IMR-90 (cell line): Measurements from ENCODE around the gene UBE3C. TPM values are rescaled to one million over a fixed set of nuclear protein-coding genes. Genes with fewer than 3 reads are reported as not detected.

Experiments
- ATAC-seq: fragments of 200-7000 bp; cut with Tn5 transposase; 2 replicates; pipeline ENCODE4 v1.9.1; 2020; ENCODE audit warnings: low read depth, mild to moderate bottlenecking, moderate library complexity
- BruUV-seq: library from RNA; stranded (reverse); fragments of 400-500 nt; replicated peaks from 2 replicates; lab custom pipeline; 2021; lab: Mats Ljungman, UMichigan
- CTCF ChIA-PET: fragments of 300-600 bp; formaldehyde crosslinking; extraction: SDS; loops from one replicate; lab custom pipeline; 2021; ENCODE audit warnings: antibody characterized with exemption; lab: Yijun Ruan, JAX
- POLR2A ChIA-PET: fragments of 300-600 bp; sonication (Branson Sonifier 250); formaldehyde crosslinking; loops from one replicate; lab custom pipeline; 2022; ENCODE audit warnings: antibody characterized with exemption; ENCODE audit not compliant: unreplicated experiment; lab: Charles Lee
- DNase-seq: peaks from one replicate; pipeline ENCODE4 v3.0.0; 2013
- H2AFZ ChIP-seq: replicated peaks from 2 replicates; pipeline ENCODE3; 2013; ENCODE audit warnings: low read length, mild to moderate bottlenecking; ENCODE audit not compliant: poor library complexity
- H2AK5ac ChIP-seq: 2 replicates; pipeline ENCODE4 v1.6.1; 2013; ENCODE audit warnings: low read depth, low read length, inconsistent platforms
- H2AK9ac ChIP-seq: replicated peaks from 2 replicates; pipeline ENCODE3; 2013; ENCODE audit warnings: mild to moderate bottlenecking, low read depth, low read length, moderate library complexity; ENCODE audit not compliant: poor library complexity
- H2BK120ac ChIP-seq: 2 replicates; pipeline ENCODE4 v1.6.1; 2013; ENCODE audit warnings: low read depth, low read length, inconsistent platforms
- H2BK15ac ChIP-seq: 3 replicates; pipeline ENCODE4 v1.6.1; 2013; ENCODE audit warnings: low read depth, low read length, inconsistent platforms
- H2BK20ac ChIP-seq: 2 replicates; pipeline ENCODE4 v1.6.1; 2013; ENCODE audit warnings: low read depth, mild to moderate bottlenecking, inconsistent platforms, low read length, moderate library complexity
- H2BK5ac ChIP-seq: 2 replicates; pipeline ENCODE4 v1.6.1; 2013; ENCODE audit warnings: mild to moderate bottlenecking, low read depth, low read length, inconsistent platforms; ENCODE audit not compliant: poor library complexity, severe bottlenecking
- H3K14ac ChIP-seq: replicated peaks from 2 replicates; pipeline ENCODE4 v1.6.1; 2013; ENCODE audit warnings: low read depth, low read length, inconsistent platforms
- H3K18ac ChIP-seq: 2 replicates; pipeline ENCODE4 v1.6.1; 2013; ENCODE audit warnings: low read depth, low read length, control low read depth
- H3K23ac ChIP-seq: 2 replicates; pipeline ENCODE4 v1.6.1; 2013; ENCODE audit warnings: low read depth, low read length, inconsistent platforms
- H3K27ac ChIP-seq: 2 replicates; pipeline ENCODE4 v1.5.1; 2013; ENCODE audit warnings: mild to moderate bottlenecking, control low read depth, low read length; ENCODE audit not compliant: insufficient read depth
- H3K27me3 ChIP-seq: 2 replicates; pipeline ENCODE4 v1.6.1; 2013; ENCODE audit warnings: low read length; ENCODE audit not compliant: control insufficient read depth, insufficient read depth
- H3K36me3 ChIP-seq: 2 replicates; pipeline ENCODE4 v1.6.1; 2013; ENCODE audit warnings: low read length, mixed read lengths; ENCODE audit not compliant: control insufficient read depth, insufficient read depth
- H3K4ac ChIP-seq: 2 replicates; pipeline ENCODE4 v1.6.1; 2013; ENCODE audit warnings: low read depth, low read length, inconsistent platforms
- H3K4me1 ChIP-seq: 2 replicates; pipeline ENCODE4 v1.6.1; 2013; ENCODE audit warnings: low read length, mixed read lengths; ENCODE audit not compliant: control insufficient read depth, insufficient read depth
- H3K4me2 ChIP-seq: 2 replicates; pipeline ENCODE4 v1.6.1; 2013; ENCODE audit warnings: low read depth, mild to moderate bottlenecking, control low read depth, low read length, moderate library complexity
- H3K4me3 ChIP-seq: 2 replicates; pipeline ENCODE4 v1.5.1; 2013; ENCODE audit warnings: low read depth, mild to moderate bottlenecking, control low read depth, low read length, moderate library complexity; ENCODE audit not compliant: insufficient read depth
- H3K56ac ChIP-seq: 2 replicates; pipeline ENCODE4 v1.6.1; 2013; ENCODE audit warnings: low read length, inconsistent platforms; ENCODE audit not compliant: insufficient read depth; ENCODE audit errors: extremely low read depth
- H3K79me1 ChIP-seq, 2 experiments: 2 replicates each; pipeline ENCODE4 v1.6.1; 2013; ENCODE audit warnings: low read length in 2 of 2, inconsistent platforms in 1 of 2, low read depth in 1 of 2
- H3K9ac ChIP-seq: 2 replicates; pipeline ENCODE4 v1.6.1; 2013; ENCODE audit warnings: low read depth, low read length, control low read depth
- H3K9me1 ChIP-seq: 2 replicates; pipeline ENCODE4 v1.6.1; 2013; ENCODE audit warnings: low read length, inconsistent platforms; ENCODE audit not compliant: insufficient read depth
- H3K9me3 ChIP-seq: 2 replicates; pipeline ENCODE4 v1.6.1; 2013; ENCODE audit warnings: low read length; ENCODE audit not compliant: control insufficient read depth, insufficient read depth
- H4K20me1 ChIP-seq: 2 replicates; pipeline ENCODE4 v1.6.1; 2013; ENCODE audit warnings: low read length, inconsistent platforms; ENCODE audit not compliant: insufficient read depth
- H4K5ac ChIP-seq: 2 replicates; pipeline ENCODE4 v1.6.1; 2013; ENCODE audit warnings: mild to moderate bottlenecking, low read depth, low read length, control low read depth
- H4K8ac ChIP-seq, 2 experiments: 2 replicates each; pipeline ENCODE4 v1.6.1; 2013; ENCODE audit warnings: low read depth in 2 of 2, low read length in 2 of 2, control low read depth in 1 of 2, inconsistent platforms in 1 of 2
- H4K91ac ChIP-seq: 2 replicates; pipeline ENCODE4 v1.6.1; 2013; ENCODE audit warnings: low read depth, low read length, inconsistent platforms; ENCODE audit not compliant: insufficient read depth
- BHLHE40 ChIP-seq: fragments of 150-350 bp; IDR thresholded peaks from 2 replicates; pipeline ENCODE4 v1.6.1; 2016; ENCODE audit warnings: mild to moderate bottlenecking, low read depth, low read length
- CEBPB ChIP-seq: IDR thresholded peaks from 2 replicates; pipeline ENCODE4 v1.6.1; 2012; ENCODE audit warnings: low read depth, low read length, improper control_type of control experiment
- CHD1 ChIP-seq: IDR thresholded peaks from 2 replicates; pipeline ENCODE4 v1.6.1; 2012; ENCODE audit warnings: low read depth, low read length, improper control_type of control experiment
- CTCF ChIP-seq: conservative IDR thresholded peaks from 2 replicates; pipeline ENCODE4 v1.5.1; 2012; ENCODE audit warnings: mild to moderate bottlenecking, low read depth, low read length, improper control_type of control experiment
- ELK1 ChIP-seq: fragments of 150-350 bp; IDR thresholded peaks from 2 replicates; pipeline ENCODE4 v1.6.1; 2016; ENCODE audit warnings: low read depth, mild to moderate bottlenecking, low read length, moderate library complexity, borderline replicate concordance
- FOS ChIP-seq: fragments of 150-350 bp; IDR thresholded peaks from 2 replicates; pipeline ENCODE4 v1.6.1; 2016; ENCODE audit warnings: low read depth, low read length
- MAFK ChIP-seq: IDR thresholded peaks from 2 replicates; pipeline ENCODE4 v1.6.1; 2012; ENCODE audit warnings: low read depth, low read length, improper control_type of control experiment
- MAZ ChIP-seq: IDR thresholded peaks from 2 replicates; pipeline ENCODE4 v1.6.1; 2012; ENCODE audit warnings: low read depth, mild to moderate bottlenecking, low read length, improper control_type of control experiment, moderate library complexity, borderline replicate concordance
- MXI1 ChIP-seq: IDR thresholded peaks from 2 replicates; pipeline ENCODE4 v1.6.1; 2012; ENCODE audit warnings: low read depth, mild to moderate bottlenecking, low read length, moderate library complexity, borderline replicate concordance
- NFE2L2 ChIP-seq: fragments of 150-350 bp; IDR thresholded peaks from 2 replicates; pipeline ENCODE4 v1.6.1; 2016; ENCODE audit warnings: low read depth, mild to moderate bottlenecking, low read length
- POLR2A ChIP-seq: IDR thresholded peaks from 2 replicates; pipeline ENCODE4 v1.6.1; 2012; ENCODE audit warnings: mild to moderate bottlenecking, low read depth, low read length
- RAD21 ChIP-seq: IDR thresholded peaks from 2 replicates; pipeline ENCODE4 v1.6.1; 2012; ENCODE audit warnings: low read length, improper control_type of control experiment
- RCOR1 ChIP-seq: IDR thresholded peaks from 2 replicates; pipeline ENCODE4 v1.6.1; 2012; ENCODE audit warnings: mild to moderate bottlenecking, low read length, improper control_type of control experiment; ENCODE audit not compliant: insufficient replicate concordance
- RFX5 ChIP-seq: IDR thresholded peaks from 2 replicates; pipeline ENCODE4 v1.8.0; 2012; ENCODE audit warnings: low read depth, mild to moderate bottlenecking, low read length, moderate library complexity
- SMC3 ChIP-seq: fragments of 150-350 bp; IDR thresholded peaks from 2 replicates; pipeline ENCODE4 v1.6.1; 2016; ENCODE audit warnings: low read depth, mild to moderate bottlenecking, antibody characterized with exemption, low read length, moderate library complexity
- USF2 ChIP-seq: fragments of 150-350 bp; IDR thresholded peaks from 2 replicates; pipeline ENCODE4 v1.6.1; 2017; ENCODE audit warnings: mild to moderate bottlenecking, antibody characterized with exemption, low read length, low read depth
- WGBS, 2 experiments: methylation state at CpG; one replicate each; pipeline versions ENCODE4 v1.1.5 to v1.1.7; 2013; ENCODE audit warnings: missing lambda C conversion rate in 2 of 2; ENCODE audit not compliant: insufficient read length in 1 of 2; ENCODE audit errors: extremely low coverage in 2 of 2; 5-methylcytosine and 5-hydroxymethylcytosine counted together
- dilution Hi-C: fragments of 300-500 bp; cut with HindIII; formaldehyde crosslinking; loops from one replicate; pipeline ENCODE4 v1.14.3; 2018; ENCODE audit warnings: low sequenced_read_pairs; ENCODE audit not compliant: unreplicated experiment
- in situ Hi-C: fragments of 300-500 bp; cut with MboI; formaldehyde crosslinking; loops from 3 replicates; pipeline ENCODE4 v1.14.3; 2019; ENCODE audit warnings: low sequenced_read_pairs, inconsistent platforms, mixed read lengths
- intact Hi-C: fragments of 100-400 bp; cut with micrococcal nuclease; formaldehyde crosslinking; loops from 2 replicates; pipeline ENCODE4 v1.10.0; 2022
- polyA plus RNA-seq, 3 experiments: library from polyadenylated mRNA; depleted of rRNA; stranded (reverse); fragments of >200 nt; gene quantifications; 2 replicates each; pipeline ENCODE4 v1.2.3, GENCODE V29; 2012; ENCODE audit warnings: low replicate concordance in 1 of 3
- total RNA-seq: library from RNA; depleted of rRNA; stranded (reverse); fragments of >200 nt; gene quantifications from 2 replicates; pipeline ENCODE4 v1.2.3, GENCODE V29; 2012

Gene UBE3C
- total and polyA plus RNA-seq, 2 of the 4 experiments (the other 2 are of a cell fraction): 43.0 to 60.6 TPM

- Histone ChIP-seq H2AFZ (no peak overlapping the region), H3K23ac (no peak overlapping the region), H4K5ac (no peak overlapping the region), H3K56ac (no peak overlapping the region), H3K36me3 (peaks cover 43% of the 10 kb centered on the region), H3K9ac (no peak overlapping the region), H3K27me3 (no peaks in the 10 kb centered on the region), H3K9me3 (no peaks in the 10 kb centered on the region), H3K9me1 (no peaks in the 10 kb centered on the region; the same call in 1 of the 2 replicates), H3K4ac (no peak overlapping the region), H3K14ac (no peak overlapping the region), H3K4me1 (no peaks in the 10 kb centered on the region), H3K79me1 (peaks cover 15 to 29% of the 10 kb centered on the region in 2 experiments), H4K8ac (no peak overlapping the region), H3K4me3 (no peak overlapping the region), H3K18ac (no peak overlapping the region), H2AK5ac (no peak overlapping the region), H2BK120ac (no peak overlapping the region), H4K91ac (no peak overlapping the region), H2BK15ac (no peak overlapping the region), H4K20me1 (no peaks in the 10 kb centered on the region), H2BK20ac (no peak overlapping the region), H3K27ac (no peak overlapping the region), H2BK5ac (no peak overlapping the region), H3K4me2 (no peak overlapping the region), H2AK9ac (no peak overlapping the region)
- WGBS, 2 experiments: 100% methylated on average over 1 to 2 of the region's 7 CpGs
- no peak for DNase-seq
- ATAC-seq: no peak
- dilution Hi-C loops: no loop called here
- in situ Hi-C loops: no loop called here
- TF ChIP-seq FOS (no peak), RAD21 (no peak), MAFK (no peak), CEBPB (no peak), CTCF (no peak), USF2 (no peak), ELK1 (no peak), CHD1 (no peak), NFE2L2 (no peak), RFX5 (no peak), BHLHE40 (no peak), POLR2A (no peak), MXI1 (no peak), MAZ (no peak), SMC3 (no peak), RCOR1 (no peak)
- intact Hi-C loops: no loop called here
- POLR2A ChIA-PET: no interaction called here
- BruUV-seq: no TSS peak
- CTCF ChIA-PET: no interaction called here
These were observed 39.3 kb downstream of the UBE3C start for GRCh38 chr7:157177983-157178381.
